OCI-LY3 (cell line): ENCODE measurements around the gene UROC1.

Experiments used
- CTCF ChIP-seq: fragments of 200-600, 300-600 bp; sonication (generic); IDR thresholded peaks from 2 replicates; pipeline ENCODE4 v1.5.1; 2014; ENCODE audit warnings: antibody characterized with exemption, low read length, low read depth
- EZH2phosphoT487 ChIP-seq: fragments of 200-600 bp; shearing (Covaris generic); IDR thresholded peaks from 2 replicates; pipeline ENCODE4 v1.6.1; 2018; ENCODE audit warnings: antibody characterized with exemption, mixed run types, low read depth

GRCh38 chr3:126503701-126504100 is 13.9 kb downstream of the UROC1 start:
- TF ChIP-seq CTCF (no peak), EZH2phosphoT487 (no peak)
